Uterus (tissue), 2 donors: ENCODE data around the gene IRF1.

Experiments
- POLR2A ChIP-seq, 2 donors: fragments of 450-650 bp; IDR thresholded peaks; one replicate each; pipeline ENCODE4 v1.6.1; 2016; ENCODE audit warnings: antibody characterized with exemption in 2 of 2, mild to moderate bottlenecking in 1 of 2, moderate library complexity in 1 of 2
- TF ChIP-seq, protein P1 (sequence below), 4 experiments: fragments of 200-600 bp in 2 of 4; fragments of 450-650 bp in 2 of 4; sonication (generic) in 2 of 4; IDR thresholded peaks; one replicate each; pipeline ENCODE4 v1.5.1; 2016 to 2019; ENCODE audit warnings: antibody characterized with exemption in 4 of 4, mild to moderate bottlenecking in 2 of 4, moderate library complexity in 1 of 4

DNA sequence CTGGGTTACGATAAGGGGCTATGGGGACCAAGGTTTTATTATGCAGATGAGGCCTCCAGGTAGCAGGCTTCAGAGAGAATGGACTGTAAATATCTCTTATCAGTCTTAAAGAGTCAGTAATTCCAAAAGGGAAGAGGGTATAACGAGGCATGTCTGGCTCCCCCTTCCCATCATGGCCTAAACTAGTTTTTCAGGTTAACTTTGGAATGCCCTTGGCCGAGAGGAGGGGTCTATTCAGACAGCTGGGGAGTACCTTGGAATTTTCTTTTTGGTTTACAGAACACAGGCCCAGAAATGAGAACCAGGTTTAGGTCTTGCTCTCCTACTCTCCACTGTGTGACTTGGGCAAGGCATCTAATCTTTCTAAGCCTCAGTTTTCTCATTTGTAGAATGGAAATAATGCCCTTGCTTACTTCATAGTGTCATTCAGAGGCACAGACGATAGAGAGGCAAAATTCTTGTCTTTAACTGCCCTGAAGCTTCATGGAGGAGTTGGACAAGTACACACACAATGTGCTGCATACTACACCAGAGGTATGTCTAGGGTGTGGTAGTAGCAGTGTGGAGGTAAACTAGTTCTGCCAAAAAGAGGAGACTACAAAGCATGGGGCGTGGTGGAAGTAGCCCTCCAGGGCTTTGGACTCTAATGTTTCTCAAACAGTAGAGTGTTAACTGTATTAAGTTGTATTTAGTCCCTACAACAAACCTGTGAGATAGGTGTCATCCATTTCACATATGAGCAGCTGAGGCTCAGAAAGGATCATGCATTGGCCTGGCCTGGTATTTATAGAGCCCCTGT lies 45.5 kb downstream of the IRF1 start:
- TF ChIP-seq, protein P1, sequence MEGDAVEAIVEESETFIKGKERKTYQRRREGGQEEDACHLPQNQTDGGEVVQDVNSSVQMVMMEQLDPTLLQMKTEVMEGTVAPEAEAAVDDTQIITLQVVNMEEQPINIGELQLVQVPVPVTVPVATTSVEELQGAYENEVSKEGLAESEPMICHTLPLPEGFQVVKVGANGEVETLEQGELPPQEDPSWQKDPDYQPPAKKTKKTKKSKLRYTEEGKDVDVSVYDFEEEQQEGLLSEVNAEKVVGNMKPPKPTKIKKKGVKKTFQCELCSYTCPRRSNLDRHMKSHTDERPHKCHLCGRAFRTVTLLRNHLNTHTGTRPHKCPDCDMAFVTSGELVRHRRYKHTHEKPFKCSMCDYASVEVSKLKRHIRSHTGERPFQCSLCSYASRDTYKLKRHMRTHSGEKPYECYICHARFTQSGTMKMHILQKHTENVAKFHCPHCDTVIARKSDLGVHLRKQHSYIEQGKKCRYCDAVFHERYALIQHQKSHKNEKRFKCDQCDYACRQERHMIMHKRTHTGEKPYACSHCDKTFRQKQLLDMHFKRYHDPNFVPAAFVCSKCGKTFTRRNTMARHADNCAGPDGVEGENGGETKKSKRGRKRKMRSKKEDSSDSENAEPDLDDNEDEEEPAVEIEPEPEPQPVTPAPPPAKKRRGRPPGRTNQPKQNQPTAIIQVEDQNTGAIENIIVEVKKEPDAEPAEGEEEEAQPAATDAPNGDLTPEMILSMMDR (IDR thresholded peaks at IDR 0.05), result no peak
- TF ChIP-seq POLR2A (IDR thresholded peaks at IDR 0.05), result no peak
